Testis (tissue), 3 donors: Measurements from ENCODE around the gene CBFA2T3. TPM values are rescaled to one million over a fixed set of nuclear protein-coding genes. Genes with fewer than 3 reads are reported as not detected.

Experiments used
- DNase-seq: peaks from one replicate; pipeline ENCODE4 v3.0.0-alpha.2; 2019
- H3K27ac ChIP-seq, 2 donors: fragments of 200-600 bp; sonication (generic); one replicate each; pipeline ENCODE4 v1.5.1; 2019
- H3K27me3 ChIP-seq: fragments of 200-600 bp; sonication (generic); one replicate; pipeline ENCODE4 v1.5.1; 2019
- H3K36me3 ChIP-seq: fragments of 200-600 bp; sonication (generic); one replicate; pipeline ENCODE4 v1.5.1; 2017; ENCODE audit warnings: low read depth; ENCODE audit errors: missing control alignments
- H3K4me1 ChIP-seq: fragments of 200-600 bp; sonication (generic); one replicate; pipeline ENCODE4 v1.5.1; 2019
- H3K4me3 ChIP-seq, 2 donors: fragments of 200-600 bp; sonication (generic); one replicate each; pipeline ENCODE4 v1.5.1; 2017 to 2019
- H3K9me3 ChIP-seq: fragments of 200-600 bp; sonication (generic); one replicate; pipeline ENCODE4 v1.5.1; 2017
- POLR2A ChIP-seq: fragments of 450-650 bp; IDR thresholded peaks from one replicate; pipeline ENCODE4 v1.6.1; 2017; ENCODE audit warnings: antibody characterized with exemption, mild to moderate bottlenecking, moderate library complexity
- WGBS, 2 donors: methylation state at CpG; one replicate each; pipeline ENCODE4 v1.1.5; 2018; 5-methylcytosine and 5-hydroxymethylcytosine counted together
- intact Hi-C: fragments of 100-400 bp; cut with DNase I; formaldehyde crosslinking; loops from one replicate; pipeline ENCODE4 v1.15.1; 2023; ENCODE audit warnings: low total_unique reads
- polyA plus RNA-seq: library from polyadenylated mRNA; stranded (reverse); fragments of 350-450 nt; fragmentation: Illumina TruSeq; extraction: RNeasy Lipid Tissue Mini Kit (QIAGEN cat#74804); gene quantifications from one replicate; pipeline ENCODE4 v1.2.3, GENCODE V29; 2014; ENCODE audit warnings: low read depth, low replicate concordance; ENCODE audit not compliant: insufficient read depth
- total RNA-seq, 2 donors: library from RNA; depleted of rRNA; stranded (reverse); fragments of >200 nt; gene quantifications; one replicate each; pipeline ENCODE4 v1.2.3, GENCODE V29; 2016
- TF ChIP-seq, protein P1 (sequence below), 3 experiments: fragments of 450-650 bp in 2 of 3; fragments of 200-600 bp in 1 of 3; sonication (generic) in 1 of 3; IDR thresholded peaks; one replicate each; pipeline ENCODE4 v1.5.1; 2016 to 2019; ENCODE audit warnings: antibody characterized with exemption in 3 of 3, mild to moderate bottlenecking in 2 of 3, moderate library complexity in 1 of 3

Gene CBFA2T3
- total and polyA plus RNA-seq, 3 donors from 2014 or later, result 7.1 to 11.9 (median 9.2) TPM

DNA sequence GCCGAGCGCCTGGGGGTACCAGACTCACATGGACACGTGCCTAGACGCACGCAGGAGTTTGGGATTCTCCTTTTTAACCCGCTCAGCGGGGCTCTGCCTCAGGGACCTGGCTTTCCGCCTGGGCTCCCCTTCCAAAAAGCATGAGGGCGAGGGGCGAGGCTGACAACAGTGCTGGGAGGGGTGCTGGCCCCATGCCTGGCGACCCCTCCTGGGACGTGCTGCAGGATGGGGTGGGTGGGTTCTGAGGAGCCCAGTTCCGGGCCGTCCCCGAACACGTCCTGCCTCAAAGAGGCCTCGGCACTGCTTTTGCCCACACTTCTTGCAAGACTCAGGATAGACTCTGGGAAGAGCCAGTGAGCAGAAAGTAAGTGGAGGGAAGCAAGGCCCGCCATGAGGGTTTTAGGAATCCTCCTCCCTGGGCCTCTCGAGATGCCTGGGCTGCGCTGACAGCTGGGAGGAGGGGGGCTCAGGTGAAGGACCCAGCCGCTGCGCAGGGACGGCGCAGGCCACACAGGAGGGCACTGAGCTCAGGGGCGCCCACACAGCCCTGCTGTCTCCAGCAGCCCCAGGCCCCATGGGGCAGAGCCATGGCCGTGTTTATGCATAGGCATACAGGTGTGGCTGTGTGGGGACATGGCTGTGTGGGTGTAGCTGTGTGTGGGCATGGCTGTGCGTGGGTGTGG, 95.2 kb downstream of the CBFA2T3 start:
- Histone ChIP-seq H3K27me3 (no peaks in the 10 kb centered on the region), H3K27ac (no peak overlapping the region), H3K4me3 (no peak overlapping the region), H3K4me1 (no peaks in the 10 kb centered on the region), H3K9me3 (no peaks in the 10 kb centered on the region), H3K36me3 (no peaks in the 10 kb centered on the region)
- DNase-seq, result no peak
- TF ChIP-seq POLR2A, result no peak
- TF ChIP-seq, protein P1, sequence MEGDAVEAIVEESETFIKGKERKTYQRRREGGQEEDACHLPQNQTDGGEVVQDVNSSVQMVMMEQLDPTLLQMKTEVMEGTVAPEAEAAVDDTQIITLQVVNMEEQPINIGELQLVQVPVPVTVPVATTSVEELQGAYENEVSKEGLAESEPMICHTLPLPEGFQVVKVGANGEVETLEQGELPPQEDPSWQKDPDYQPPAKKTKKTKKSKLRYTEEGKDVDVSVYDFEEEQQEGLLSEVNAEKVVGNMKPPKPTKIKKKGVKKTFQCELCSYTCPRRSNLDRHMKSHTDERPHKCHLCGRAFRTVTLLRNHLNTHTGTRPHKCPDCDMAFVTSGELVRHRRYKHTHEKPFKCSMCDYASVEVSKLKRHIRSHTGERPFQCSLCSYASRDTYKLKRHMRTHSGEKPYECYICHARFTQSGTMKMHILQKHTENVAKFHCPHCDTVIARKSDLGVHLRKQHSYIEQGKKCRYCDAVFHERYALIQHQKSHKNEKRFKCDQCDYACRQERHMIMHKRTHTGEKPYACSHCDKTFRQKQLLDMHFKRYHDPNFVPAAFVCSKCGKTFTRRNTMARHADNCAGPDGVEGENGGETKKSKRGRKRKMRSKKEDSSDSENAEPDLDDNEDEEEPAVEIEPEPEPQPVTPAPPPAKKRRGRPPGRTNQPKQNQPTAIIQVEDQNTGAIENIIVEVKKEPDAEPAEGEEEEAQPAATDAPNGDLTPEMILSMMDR (IDR thresholded peaks at IDR 0.05), result no peak
- 80 to 83% methylated on average over 16 to 27 of the region's 27 CpGs for WGBS, 2 donors
- intact Hi-C loops, result no loop called here

DNA sequence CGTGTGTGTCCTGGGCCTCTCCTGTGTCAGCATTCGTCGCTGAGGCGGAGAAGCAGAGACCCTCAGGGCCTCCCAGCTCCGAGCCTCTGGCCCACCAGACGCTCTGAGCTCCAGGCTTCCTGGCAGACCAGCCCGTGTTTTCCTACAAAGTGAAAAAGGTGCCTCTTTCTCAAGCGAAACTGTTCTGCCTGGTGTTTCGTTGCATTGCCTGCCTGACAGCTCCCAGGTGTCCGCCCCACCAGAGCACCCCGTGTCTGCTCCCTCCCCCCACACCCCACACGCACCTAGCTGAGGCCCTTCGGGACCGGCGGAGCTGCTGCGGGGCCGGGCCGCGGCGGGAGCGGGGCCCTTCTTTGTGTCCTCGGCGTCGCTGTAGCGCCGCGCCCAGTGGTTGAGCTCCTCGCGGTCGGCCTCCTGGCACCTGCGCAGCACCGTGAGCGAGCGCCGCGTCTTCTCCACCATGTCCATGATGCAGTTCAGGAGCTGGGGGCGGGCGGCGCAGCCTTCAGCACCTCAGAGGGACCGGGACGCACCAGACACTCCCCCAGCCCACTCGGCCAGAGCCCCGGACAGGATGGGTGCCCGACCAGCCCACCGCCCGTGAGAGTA, 95.9 kb downstream of the CBFA2T3 start:
- Histone ChIP-seq H3K4me3 (no peak overlapping the region), H3K27ac (no peak overlapping the region), H3K4me1 (no peaks in the 10 kb centered on the region), H3K36me3 (no peaks in the 10 kb centered on the region), H3K27me3 (no peaks in the 10 kb centered on the region), H3K9me3 (no peaks in the 10 kb centered on the region)
- 53 to 74% methylated on average over 14 to 46 of the region's 46 CpGs for WGBS, 2 donors
- DNase-seq, result no peak
- no peak for TF ChIP-seq POLR2A
- TF ChIP-seq, protein P1 (IDR thresholded peaks at IDR 0.05), result no peak
- intact Hi-C loops, result no loop called here

DNA sequence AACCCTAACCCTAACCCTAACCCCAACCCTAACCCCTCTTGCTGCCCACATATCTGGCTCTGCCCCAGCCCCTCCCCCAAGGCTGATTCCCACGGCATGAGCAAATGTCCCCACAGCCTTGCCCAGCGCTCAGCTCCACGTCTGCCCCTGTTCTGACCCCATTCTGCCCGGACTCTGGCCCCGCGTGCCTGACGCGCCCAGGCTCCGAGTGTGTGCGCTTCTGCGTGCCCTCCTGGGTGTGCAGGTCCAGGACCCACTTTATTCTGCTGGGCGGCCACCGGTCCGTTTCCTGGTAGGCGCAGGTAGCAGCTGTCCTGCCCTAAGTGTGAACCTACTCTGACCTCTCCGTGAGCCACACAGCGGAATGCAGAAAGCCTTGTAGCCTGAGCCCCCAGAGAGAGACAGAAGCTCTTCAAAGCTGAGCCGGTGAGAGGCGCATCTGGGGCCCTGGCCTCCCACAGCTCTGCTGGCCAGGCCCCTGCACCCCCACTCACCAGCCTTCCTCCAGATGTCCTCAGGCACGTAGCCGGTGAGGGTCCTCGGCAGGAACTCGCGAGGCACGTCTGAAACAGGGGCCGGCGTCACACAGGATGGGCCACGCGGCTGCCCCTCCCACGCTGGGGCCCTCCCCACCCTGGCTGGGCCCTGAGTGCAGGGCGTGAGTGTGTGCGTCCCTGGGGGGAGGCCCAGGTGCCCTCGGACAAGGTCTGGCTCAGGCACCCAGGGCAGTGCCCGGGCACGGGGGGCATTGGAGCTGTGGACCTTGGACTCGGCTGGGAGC, 96.6 kb downstream of the CBFA2T3 start:
- H3K4me1 ChIP-seq, result no peaks in the 10 kb centered on the region
- no peaks in the 10 kb centered on the region for H3K36me3 ChIP-seq
- no peak overlapping the region for H3K4me3 ChIP-seq
- DNase-seq, result no peak
- TF ChIP-seq POLR2A, result no peak
- TF ChIP-seq, protein P1 (IDR thresholded peaks at IDR 0.05), result no peak
- 71 to 78% methylated on average over 15 to 34 of the region's 36 CpGs for WGBS, 2 donors
- H3K27me3 ChIP-seq, result no peaks in the 10 kb centered on the region
- no peaks in the 10 kb centered on the region for H3K9me3 ChIP-seq
- intact Hi-C loops, result no loop called here
- H3K27ac ChIP-seq, result no peak overlapping the region

DNA sequence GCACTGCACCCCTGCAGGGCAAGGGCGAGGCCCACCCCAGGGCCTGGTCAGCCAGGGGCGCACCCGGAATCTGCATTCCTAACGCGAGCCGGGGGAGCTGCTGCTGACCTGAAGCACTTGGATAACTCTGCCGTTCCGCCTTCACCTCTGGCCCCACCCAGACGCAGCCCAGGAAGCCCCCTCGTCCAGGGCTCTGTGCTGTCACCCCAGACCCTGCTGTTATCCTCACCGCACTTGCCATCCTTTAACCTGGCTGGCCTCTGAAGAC, 97.3 kb downstream of the CBFA2T3 start:
- H3K4me1 ChIP-seq, result no peaks in the 10 kb centered on the region

More for the DNA sequence above, 97.3 kb downstream of the CBFA2T3 start:
- TF ChIP-seq, protein P1 (IDR thresholded peaks at IDR 0.05), result no peak
- no peak for TF ChIP-seq POLR2A
- Histone ChIP-seq H3K27ac (no peak overlapping the region), H3K9me3 (no peaks in the 10 kb centered on the region), H3K36me3 (no peaks in the 10 kb centered on the region), H3K4me3 (no peak overlapping the region), H3K27me3 (no peaks in the 10 kb centered on the region)
- 78 to 83% methylated on average over 5 to 11 of the region's 11 CpGs for WGBS, 2 donors
- DNase-seq, result no peak
- intact Hi-C loops, result no loop called here
